Measurements from ENCODE around the gene DMWD. TPM values are rescaled to one million over a fixed set of nuclear protein-coding genes. Genes with fewer than 3 reads are reported as not detected.
A peak's percentile ranks its signal among the peaks of the same experiment; 100 is the strongest.
"Not testable (repeated sequence)": the region's sequence is repeated elsewhere in the genome, so short reads cannot be mapped to it uniquely, and the experiment has no call there.

DMWD gene
- polyA plus RNA-seq, 1 donor from 2014 or later = 16.7 TPM

- H3K9me3 Mint-ChIP-seq = no peaks in the 10 kb centered on the region
- H3K4me1 Mint-ChIP-seq = peaks cover 0 to 5% (median 0%) of the 10 kb centered on the region in 3 donors
- peaks cover 14% of the 10 kb centered on the region for H3K27me3 Mint-ChIP-seq
- peak overlapping the region in 1 of 3 donors; percentile 62 for H3K27ac Mint-ChIP-seq
- peak overlapping the region in 1 of 4 donors; percentile 67 for H3K4me3 Mint-ChIP-seq
- no peaks in the 10 kb centered on the region for H3K36me3 Mint-ChIP-seq
These were observed 27.5 kb downstream of the DMWD start for GRCh38 chr19:45764945-45765701.

- Mint-ChIP-seq H3K4me1 (peaks cover 0 to 1% (median 0%) of the 10 kb centered on the region in 3 donors), H3K27ac (peak overlapping the region in 1 of 3 donors; percentile 62), H3K27me3 (peaks cover 14% of the 10 kb centered on the region), H3K4me3 (peak overlapping the region in 1 of 4 donors; percentile 67), H3K9me3 (no peaks in the 10 kb centered on the region), H3K36me3 (no peaks in the 10 kb centered on the region)
These were observed 28.2 kb downstream of the DMWD start for GRCh38 chr19:45764475-45764874.

- Mint-ChIP-seq H3K36me3 (no peaks in the 10 kb centered on the region), H3K9me3 (no peaks in the 10 kb centered on the region)
These were observed 28.9 kb downstream of the DMWD start for GRCh38 chr19:45763691-45764294.

GRCh38 chr19:45762870-45763631, 29.6 kb downstream of the DMWD start:
- peaks cover 14% of the 10 kb centered on the region for H3K27me3 Mint-ChIP-seq
- no peaks in the 10 kb centered on the region for H3K4me1 Mint-ChIP-seq
- H3K9me3 Mint-ChIP-seq = no peaks in the 10 kb centered on the region
- H3K36me3 Mint-ChIP-seq = no peaks in the 10 kb centered on the region
- no peak overlapping the region for H3K4me3 Mint-ChIP-seq
- peak overlapping the region in 1 of 3 donors; percentile 45 for H3K27ac Mint-ChIP-seq

More at GRCh38 chr19:45763691-45764294, 28.9 kb downstream of the DMWD start:
- Mint-ChIP-seq H3K27ac (peak overlapping the region in 1 of 3 donors; percentile 45), H3K4me1 (no peaks in the 10 kb centered on the region), H3K4me3 (no peak overlapping the region), H3K27me3 (peaks cover 14% of the 10 kb centered on the region)

- H3K4me1 Mint-ChIP-seq = no peaks in the 10 kb centered on the region
- H3K27me3 Mint-ChIP-seq = peaks cover 9% of the 10 kb centered on the region
- no peak overlapping the region for H3K27ac Mint-ChIP-seq
- H3K4me3 Mint-ChIP-seq = no peak overlapping the region
- no peaks in the 10 kb centered on the region for H3K36me3 Mint-ChIP-seq
- no peaks in the 10 kb centered on the region for H3K9me3 Mint-ChIP-seq
These were observed 30.9 kb downstream of the DMWD start for GRCh38 chr19:45761714-45762113.

GRCh38 chr19:45758921-45759320, 33.7 kb downstream of the DMWD start:
- no peaks in the 10 kb centered on the region for H3K4me1 Mint-ChIP-seq
- H3K4me3 Mint-ChIP-seq = no peak overlapping the region
- peaks cover 6% of the 10 kb centered on the region for H3K27me3 Mint-ChIP-seq
- peaks cover 1% of the 10 kb centered on the region for H3K36me3 Mint-ChIP-seq
- no peak overlapping the region for H3K27ac Mint-ChIP-seq
- no peaks in the 10 kb centered on the region for H3K9me3 Mint-ChIP-seq

- no peak overlapping the region for H3K27ac Mint-ChIP-seq
- H3K4me1 Mint-ChIP-seq = no peaks in the 10 kb centered on the region
- peaks cover 1% of the 10 kb centered on the region for H3K36me3 Mint-ChIP-seq
- no peak overlapping the region for H3K4me3 Mint-ChIP-seq
- H3K9me3 Mint-ChIP-seq = no peaks in the 10 kb centered on the region
- peaks cover 6% of the 10 kb centered on the region for H3K27me3 Mint-ChIP-seq
These were observed 35.0 kb downstream of the DMWD start for GRCh38 chr19:45757695-45758094.

- Mint-ChIP-seq H3K27me3 (no peaks in the 10 kb centered on the region), H3K4me1 (no peaks in the 10 kb centered on the region), H3K4me3 (no peak overlapping the region), H3K27ac (no peak overlapping the region), H3K36me3 (peaks cover 1% of the 10 kb centered on the region), H3K9me3 (no peaks in the 10 kb centered on the region)
These were observed 38.3 kb downstream of the DMWD start for GRCh38 chr19:45754323-45754722.

- Mint-ChIP-seq H3K4me3 (no peak overlapping the region), H3K36me3 (peaks cover 1% of the 10 kb centered on the region), H3K27me3 (peaks cover 2% of the 10 kb centered on the region), H3K27ac (no peak overlapping the region), H3K9me3 (no peaks in the 10 kb centered on the region), H3K4me1 (no peaks in the 10 kb centered on the region)
These were observed 39.1 kb downstream of the DMWD start for GRCh38 chr19:45753548-45753947.

- H3K4me1 Mint-ChIP-seq = no peaks in the 10 kb centered on the region
- H3K27me3 Mint-ChIP-seq = peaks cover 2% of the 10 kb centered on the region
- no peak overlapping the region for H3K4me3 Mint-ChIP-seq
- H3K9me3 Mint-ChIP-seq = no peaks in the 10 kb centered on the region
- no peak overlapping the region for H3K27ac Mint-ChIP-seq
- peaks cover 1% of the 10 kb centered on the region for H3K36me3 Mint-ChIP-seq
These were observed 40.0 kb downstream of the DMWD start for GRCh38 chr19:45752639-45753038.

- not testable (repeated sequence) for H3K4me1 Mint-ChIP-seq, H3K4me3 Mint-ChIP-seq, H3K36me3 Mint-ChIP-seq, H3K27me3 Mint-ChIP-seq, H3K27ac Mint-ChIP-seq, H3K9me3 Mint-ChIP-seq
These were observed 41.2 kb downstream of the DMWD start for GRCh38 chr19:45751483-45751882.

- H3K4me1 Mint-ChIP-seq = peaks cover 0 to 2% (median 0%) of the 10 kb centered on the region in 3 donors
- H3K36me3 Mint-ChIP-seq = peaks cover 1% of the 10 kb centered on the region
- H3K27ac Mint-ChIP-seq = no peak overlapping the region
- H3K27me3 Mint-ChIP-seq = peaks cover 11% of the 10 kb centered on the region
- H3K4me3 Mint-ChIP-seq = peak overlapping the region in 1 of 4 donors; percentile 75
- H3K9me3 Mint-ChIP-seq = no peaks in the 10 kb centered on the region
These were observed 45.1 kb downstream of the DMWD start for GRCh38 chr19:45747513-45747912.

- H3K27me3 Mint-ChIP-seq = peaks cover 11% of the 10 kb centered on the region
- no peak overlapping the region for H3K4me3 Mint-ChIP-seq
- no peak overlapping the region for H3K27ac Mint-ChIP-seq
- no peaks in the 10 kb centered on the region for H3K9me3 Mint-ChIP-seq
- peaks cover 1% of the 10 kb centered on the region for H3K36me3 Mint-ChIP-seq
- H3K4me1 Mint-ChIP-seq = peaks cover 0 to 2% (median 0%) of the 10 kb centered on the region in 3 donors
These were observed 45.8 kb downstream of the DMWD start for GRCh38 chr19:45746866-45747265.

GRCh38 chr19:45745606-45746005, 47.0 kb downstream of the DMWD start:
- H3K27ac Mint-ChIP-seq = no peak overlapping the region
- peaks cover 0 to 2% (median 0%) of the 10 kb centered on the region in 3 donors for H3K4me1 Mint-ChIP-seq
- H3K27me3 Mint-ChIP-seq = peaks cover 11% of the 10 kb centered on the region
- no peaks in the 10 kb centered on the region for H3K9me3 Mint-ChIP-seq
- peaks cover 1% of the 10 kb centered on the region for H3K36me3 Mint-ChIP-seq
- H3K4me3 Mint-ChIP-seq = no peak overlapping the region

GRCh38 chr19:45742969-45743368, 49.7 kb downstream of the DMWD start:
- Mint-ChIP-seq H3K27ac (no peak overlapping the region), H3K9me3 (no peaks in the 10 kb centered on the region), H3K27me3 (peaks cover 11% of the 10 kb centered on the region), H3K36me3 (peaks cover 1% of the 10 kb centered on the region), H3K4me3 (no peak overlapping the region), H3K4me1 (peaks cover 0 to 2% (median 0%) of the 10 kb centered on the region in 3 donors)

Data from IgD-negative memory B cell (primary cell).